Right lung (tissue), 5 donors: ENCODE results near the gene OR14A16. TPM values are rescaled to one million over a fixed set of nuclear protein-coding genes. Genes with fewer than 3 reads are reported as not detected.

Experiments
- DNase-seq, 2 donors: peaks; one replicate each; pipeline ENCODE4 v3.0.0-alpha.2; 2013
- polyA plus RNA-seq, 5 donors: library from polyadenylated mRNA; unstranded; fragments of 120-200 nt; gene quantifications; one replicate each; pipeline versions ENCODE4 v1.2.1 to v1.2.3, GENCODE V29; 2013; ENCODE audit warnings: inconsistent platforms in 1 of 5, low replicate concordance in 1 of 5; ENCODE audit not compliant: insufficient read length in 5 of 5, insufficient read depth in 1 of 5

Gene OR14A16
- polyA plus RNA-seq, 5 donors: not detected

DNA sequence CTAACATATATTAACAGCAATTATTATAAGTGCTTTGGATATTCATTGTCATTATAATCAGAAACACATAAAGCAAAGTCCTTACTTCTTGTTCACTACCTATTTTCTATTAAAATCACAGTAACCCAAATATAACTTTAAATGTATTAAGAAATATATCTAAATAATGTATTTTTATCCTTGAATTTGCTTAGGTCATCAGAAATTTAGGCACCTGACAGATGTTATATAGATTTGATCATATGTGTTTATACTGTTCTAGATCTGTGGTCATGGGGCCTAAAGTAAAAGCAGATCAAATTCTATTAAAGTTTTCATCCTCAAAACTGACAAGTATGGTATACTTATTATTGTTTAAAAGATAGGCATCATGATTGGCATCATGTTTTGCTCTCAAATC is 54.3 kb downstream of the OR14A16 start:
- DNase-seq: no peak

Other genes with a start within 250 kb of the OR14A16 start
- gene OR2G2, start 235.8 kb downstream of the OR14A16 start, polyA plus RNA-seq: not detected
- gene OR2G3, start 218.5 kb downstream of the OR14A16 start, polyA plus RNA-seq: not detected
- not detected for gene OR13G1, start 144.4 kb downstream of the OR14A16 start, polyA plus RNA-seq
- gene OR6F1, start 107.5 kb downstream of the OR14A16 start, polyA plus RNA-seq: not detected
- gene OR14K1, start 85.5 kb downstream of the OR14A16 start, polyA plus RNA-seq: not detected
- gene OR14A2, start 76.0 kb downstream of the OR14A16 start, polyA plus RNA-seq: not detected
- gene OR1C1, start 63.6 kb downstream of the OR14A16 start, polyA plus RNA-seq: not detected
- not detected for gene OR11L1, start 17.8 kb upstream of the OR14A16 start, polyA plus RNA-seq
- 1 to 10 TPM; 2.2 to 5.1 (median 2.6) TPM for gene TRIM58, start 33.1 kb upstream of the OR14A16 start, polyA plus RNA-seq
- gene OR2W3, start 71.5 kb upstream of the OR14A16 start, polyA plus RNA-seq: under 1 TPM; 0.28 to 0.82 (median 0.67) TPM
- not detected for gene OR2T8, start 96.1 kb upstream of the OR14A16 start, polyA plus RNA-seq
- not detected for gene OR2AJ1, start 100.8 kb upstream of the OR14A16 start, polyA plus RNA-seq
- not detected for gene OR2L8, start 124.7 kb upstream of the OR14A16 start, polyA plus RNA-seq
- not detected for gene OR2AK2, start 141.1 kb upstream of the OR14A16 start, polyA plus RNA-seq
- not detected for gene OR2L5, start 189.5 kb upstream of the OR14A16 start, polyA plus RNA-seq
- gene OR2L2, start 206.0 kb upstream of the OR14A16 start, polyA plus RNA-seq: under 1 TPM in 3 of 5 donors, not detected in 2; 0.04 to 0.06 (median 0.04) TPM
- gene OR2L3, start 222.7 kb upstream of the OR14A16 start, polyA plus RNA-seq: not detected